Astrocyte of the spinal cord (primary cell): Measurements from ENCODE around the gene DDX39B.
A peak's percentile ranks its signal among the peaks of the same experiment; 100 is the strongest.

Experiments
- DNase-seq: peaks from one replicate; pipeline ENCODE4 v3.0.0; 2011; ENCODE audit warnings: low read depth, low spot score
- H3K4me3 ChIP-seq: 2 replicates; pipeline ENCODE4 v1.5.1; 2011; ENCODE audit warnings: low read depth, mild to moderate bottlenecking, low read length, moderate library complexity
- CTCF ChIP-seq: IDR thresholded peaks from 2 replicates; pipeline ENCODE4 v1.5.1; 2012; ENCODE audit warnings: low read depth, mild to moderate bottlenecking, low read length, inconsistent platforms
- in situ Hi-C: cut with HindIII; loops from 2 replicates; pipeline ENCODE4 v1.10.0; 2017; ENCODE audit warnings: low sequenced_read_pairs

DDX39B gene

DNA sequence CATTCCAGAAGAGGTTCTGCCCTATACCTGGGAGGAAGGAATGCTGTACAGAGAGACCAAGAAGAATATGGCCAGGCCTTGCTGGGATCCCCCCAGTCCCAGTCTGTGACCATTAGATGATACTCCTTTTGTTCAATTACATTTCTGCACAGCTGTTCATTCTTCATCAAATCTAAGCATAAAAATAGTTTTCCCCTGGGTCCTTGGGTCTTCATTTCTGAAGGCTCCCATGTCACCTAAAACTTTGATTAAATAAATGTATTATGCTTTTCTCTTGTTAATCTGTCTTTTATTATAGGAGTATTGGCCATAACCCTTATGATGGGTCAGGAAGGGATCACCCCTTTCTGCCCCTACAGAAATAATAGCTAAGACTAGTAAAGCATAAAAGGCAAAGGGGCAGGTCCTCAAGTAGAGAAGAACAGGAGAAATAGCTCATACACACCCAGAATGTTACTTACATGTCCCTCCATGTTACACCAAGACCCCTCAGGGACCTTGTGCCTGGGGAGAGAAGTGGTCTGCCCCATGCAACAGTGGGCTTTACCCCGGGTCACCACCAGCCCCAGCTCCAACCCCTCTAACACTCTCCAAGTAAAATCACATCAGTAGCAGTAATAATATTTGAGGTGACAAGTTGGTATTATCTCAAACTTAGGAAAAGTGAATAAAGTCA is 28.2 kb upstream of the DDX39B start:
- DNase-seq: no peak
- in situ Hi-C loops: no loop called here
- no peak overlapping the region for H3K4me3 ChIP-seq
- TF ChIP-seq CTCF: no peak

DNA sequence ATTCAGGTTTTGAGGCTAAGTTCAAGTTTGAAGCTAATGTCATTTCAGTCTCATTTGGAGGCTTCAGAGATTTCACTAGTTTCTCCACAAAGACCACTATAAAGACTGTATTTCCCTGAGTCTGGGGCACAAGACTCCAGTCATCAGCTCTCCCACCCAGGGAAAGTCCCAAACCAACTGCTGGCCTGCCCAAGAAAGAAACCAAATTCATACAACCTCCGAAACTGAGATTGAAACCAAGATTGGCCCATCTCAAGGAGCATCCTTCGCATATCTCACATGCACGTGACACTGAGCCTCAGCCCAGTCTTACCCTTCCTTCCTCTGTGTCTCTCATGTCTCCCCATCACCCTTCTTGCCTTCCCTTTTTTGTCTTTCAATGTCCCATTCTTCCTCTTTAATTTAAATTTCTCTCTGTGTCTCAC is 26.7 kb upstream of the DDX39B start:
- no peak overlapping the region for H3K4me3 ChIP-seq
- DNase-seq: no peak
- no peak for TF ChIP-seq CTCF
- in situ Hi-C loops: no loop called here

DNA sequence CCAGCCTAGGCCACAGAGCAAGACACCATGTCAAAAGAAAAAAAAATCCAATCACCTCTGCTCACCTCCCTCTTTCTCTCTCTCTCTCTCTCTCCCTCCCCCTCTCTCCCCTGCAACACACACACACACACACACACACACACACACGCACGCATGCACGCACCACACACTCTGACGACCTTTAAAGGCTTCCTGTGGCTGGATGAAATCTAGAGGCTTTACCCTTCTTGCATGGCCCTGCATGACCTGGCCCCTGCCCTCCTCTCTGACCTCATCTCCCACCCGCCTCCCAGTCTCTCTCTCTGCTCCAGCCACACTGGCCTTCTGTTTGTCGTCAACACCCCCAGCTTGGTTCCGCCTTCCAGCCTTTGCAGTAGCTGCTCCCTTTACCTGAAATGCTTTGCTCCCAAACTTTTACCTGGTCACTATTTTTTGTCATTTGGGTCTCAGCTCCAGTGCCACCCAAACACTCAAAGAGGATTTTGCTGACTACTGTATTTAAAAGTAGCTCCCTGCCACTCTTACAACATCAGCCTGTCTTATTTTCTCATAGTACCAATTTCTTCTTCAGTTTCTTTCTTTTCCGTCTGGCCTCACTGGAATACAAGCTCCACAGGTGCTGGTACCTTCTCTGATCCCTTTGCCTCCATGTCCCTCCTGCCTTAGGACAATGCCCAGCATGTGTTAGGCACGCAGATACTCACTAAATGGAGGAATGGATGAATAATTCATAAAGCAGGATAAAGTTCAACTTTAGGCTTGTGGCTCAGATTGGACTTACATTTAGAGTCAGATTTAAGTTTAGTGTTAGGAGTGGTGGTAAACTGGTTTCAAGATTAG is 25.9 kb upstream of the DDX39B start:
- no peak overlapping the region for H3K4me3 ChIP-seq
- in situ Hi-C loops: no loop called here
- no peak for DNase-seq

GRCh38 chr6:31560697-31561058 is 18.9 kb upstream of the DDX39B start:
- no peak for TF ChIP-seq CTCF
- DNase-seq: no peak
- H3K4me3 ChIP-seq: no peak overlapping the region
- in situ Hi-C loops: no loop called here

More for the DNA sequence above, 25.9 kb upstream of the DDX39B start:
- TF ChIP-seq CTCF: no peak

DNA sequence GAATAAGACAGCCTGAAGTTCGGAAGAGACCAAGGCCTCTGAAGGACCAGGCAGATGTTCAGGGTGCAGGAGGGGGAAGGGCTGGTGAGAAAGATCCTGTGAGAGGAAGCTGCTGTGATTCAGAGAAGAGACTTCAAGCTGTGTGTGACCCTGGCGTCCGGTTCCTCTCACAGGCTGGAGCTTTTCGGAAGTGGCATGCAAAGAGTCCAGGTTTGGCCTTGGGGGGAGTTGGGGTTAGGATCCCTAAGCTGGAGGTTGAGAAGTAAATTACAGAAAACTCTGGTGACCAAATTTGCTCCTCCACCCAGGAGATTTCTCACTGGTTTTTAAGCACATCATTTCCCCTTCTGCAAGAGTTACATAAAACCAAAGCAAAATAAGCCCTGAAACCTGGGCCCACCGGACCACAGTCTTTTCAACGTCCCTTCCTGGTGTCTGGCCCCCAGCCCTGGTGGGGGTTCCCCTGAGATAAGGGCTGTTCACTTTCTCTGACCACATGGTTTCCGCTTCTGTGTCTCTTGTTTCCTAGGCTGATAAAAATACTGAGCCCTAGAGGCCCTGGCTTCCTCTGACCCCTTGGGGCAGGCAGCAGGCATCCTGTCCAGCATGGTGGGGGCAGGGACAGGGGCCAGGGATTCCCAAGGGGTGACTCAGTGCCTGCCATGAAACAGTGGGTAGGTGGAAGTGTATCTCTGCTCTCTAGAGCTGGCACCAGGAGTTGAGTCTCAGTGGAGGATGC is 18.3 kb upstream of the DDX39B start:
- DNase-seq: peak; percentile 55
- TF ChIP-seq CTCF: no peak
- in situ Hi-C loops: no loop called here
- H3K4me3 ChIP-seq: no peak overlapping the region

DNA sequence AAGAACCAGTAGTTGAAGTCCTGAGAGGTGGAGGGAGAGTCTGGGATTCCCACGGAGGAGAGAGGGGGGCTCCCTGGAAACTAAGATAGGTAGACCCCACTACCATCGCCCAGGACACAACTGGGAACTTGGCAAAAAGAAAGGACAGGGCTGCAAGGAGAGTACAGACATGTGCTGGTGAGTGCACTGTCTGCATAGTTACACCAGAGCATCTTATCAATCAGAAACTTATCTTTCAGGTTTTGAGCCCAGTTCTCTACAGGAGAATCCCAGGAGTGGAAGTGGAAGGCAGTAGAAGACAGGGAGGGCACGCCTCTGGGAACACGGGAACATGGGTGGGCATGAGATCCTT is 17.8 kb upstream of the DDX39B start:
- no peak for TF ChIP-seq CTCF
- in situ Hi-C loops: no loop called here
- no peak for DNase-seq
- no peak overlapping the region for H3K4me3 ChIP-seq
